Type B pancreatic cell (in vitro differentiated cells): ENCODE data around the gene BTBD19. TPM values are rescaled to one million over a fixed set of nuclear protein-coding genes. Genes with fewer than 3 reads are reported as not detected.
"Not testable (repeated sequence)": the region's sequence is repeated elsewhere in the genome, so short reads cannot be mapped to it uniquely, and the experiment has no call there.

ENCODE experiments used
- DNase-seq: peaks from one replicate; pipeline ENCODE4 v3.0.0; 2021; ENCODE audit warnings: mixed read lengths; ENCODE audit not compliant: unreplicated experiment; ENCODE audit errors: extremely low spot score
- H3K27ac Mint-ChIP-seq: 2 replicates; pipeline ENCODE4 v1.8.0; 2021; ENCODE audit warnings: mild to moderate bottlenecking, mixed read lengths
- H3K27me3 Mint-ChIP-seq: 2 replicates; pipeline ENCODE4 v1.8.0; 2021; ENCODE audit warnings: mixed read lengths
- H3K36me3 Mint-ChIP-seq: 2 replicates; pipeline ENCODE4 v1.8.0; 2021; ENCODE audit warnings: mixed read lengths
- H3K4me1 Mint-ChIP-seq: one replicate; pipeline ENCODE4 v1.8.0; 2021; ENCODE audit warnings: mixed read lengths; ENCODE audit not compliant: unreplicated experiment
- H3K4me3 Mint-ChIP-seq: 2 replicates; pipeline ENCODE4 v1.8.0; 2021; ENCODE audit warnings: mild to moderate bottlenecking, mixed read lengths
- H3K9me3 Mint-ChIP-seq: 2 replicates; pipeline ENCODE4 v1.8.0; 2021; ENCODE audit warnings: mixed read lengths
- total RNA-seq: library from RNA; stranded (reverse); gene quantifications from 2 replicates; pipeline ENCODE4 v1.2.1, GENCODE V29; 2021; ENCODE audit warnings: low replicate concordance
- TF ChIP-seq, protein P1 (sequence below): fragments of 200-600 bp; sonication (generic); conservative IDR thresholded peaks from 2 replicates; pipeline ENCODE4 v1.5.0; 2021; ENCODE audit warnings: antibody characterized with exemption, mild to moderate bottlenecking

BTBD19 gene
- total RNA-seq, 1 donor from 2014 or later = 10.3 TPM

GRCh38 chr1:44792736-44793502, 15.4 kb upstream of the BTBD19 start:
- Mint-ChIP-seq H3K9me3 (no peaks in the 10 kb centered on the region), H3K27ac (peak overlapping the region; percentile 20), H3K4me1 (peaks cover 9% of the 10 kb centered on the region), H3K4me3 (no peak overlapping the region), H3K27me3 (no peaks in the 10 kb centered on the region), H3K36me3 (no peaks in the 10 kb centered on the region)
- TF ChIP-seq, protein P1, sequence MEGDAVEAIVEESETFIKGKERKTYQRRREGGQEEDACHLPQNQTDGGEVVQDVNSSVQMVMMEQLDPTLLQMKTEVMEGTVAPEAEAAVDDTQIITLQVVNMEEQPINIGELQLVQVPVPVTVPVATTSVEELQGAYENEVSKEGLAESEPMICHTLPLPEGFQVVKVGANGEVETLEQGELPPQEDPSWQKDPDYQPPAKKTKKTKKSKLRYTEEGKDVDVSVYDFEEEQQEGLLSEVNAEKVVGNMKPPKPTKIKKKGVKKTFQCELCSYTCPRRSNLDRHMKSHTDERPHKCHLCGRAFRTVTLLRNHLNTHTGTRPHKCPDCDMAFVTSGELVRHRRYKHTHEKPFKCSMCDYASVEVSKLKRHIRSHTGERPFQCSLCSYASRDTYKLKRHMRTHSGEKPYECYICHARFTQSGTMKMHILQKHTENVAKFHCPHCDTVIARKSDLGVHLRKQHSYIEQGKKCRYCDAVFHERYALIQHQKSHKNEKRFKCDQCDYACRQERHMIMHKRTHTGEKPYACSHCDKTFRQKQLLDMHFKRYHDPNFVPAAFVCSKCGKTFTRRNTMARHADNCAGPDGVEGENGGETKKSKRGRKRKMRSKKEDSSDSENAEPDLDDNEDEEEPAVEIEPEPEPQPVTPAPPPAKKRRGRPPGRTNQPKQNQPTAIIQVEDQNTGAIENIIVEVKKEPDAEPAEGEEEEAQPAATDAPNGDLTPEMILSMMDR = no peak
- no peak for DNase-seq

GRCh38 chr1:44797886-44798285, 10.4 kb upstream of the BTBD19 start:
- DNase-seq, H3K9me3 Mint-ChIP-seq, H3K4me3 Mint-ChIP-seq, H3K36me3 Mint-ChIP-seq, H3K27ac Mint-ChIP-seq, H3K27me3 Mint-ChIP-seq: not testable (repeated sequence)
- peaks cover 20% of the 10 kb centered on the region for H3K4me1 Mint-ChIP-seq

DNA sequence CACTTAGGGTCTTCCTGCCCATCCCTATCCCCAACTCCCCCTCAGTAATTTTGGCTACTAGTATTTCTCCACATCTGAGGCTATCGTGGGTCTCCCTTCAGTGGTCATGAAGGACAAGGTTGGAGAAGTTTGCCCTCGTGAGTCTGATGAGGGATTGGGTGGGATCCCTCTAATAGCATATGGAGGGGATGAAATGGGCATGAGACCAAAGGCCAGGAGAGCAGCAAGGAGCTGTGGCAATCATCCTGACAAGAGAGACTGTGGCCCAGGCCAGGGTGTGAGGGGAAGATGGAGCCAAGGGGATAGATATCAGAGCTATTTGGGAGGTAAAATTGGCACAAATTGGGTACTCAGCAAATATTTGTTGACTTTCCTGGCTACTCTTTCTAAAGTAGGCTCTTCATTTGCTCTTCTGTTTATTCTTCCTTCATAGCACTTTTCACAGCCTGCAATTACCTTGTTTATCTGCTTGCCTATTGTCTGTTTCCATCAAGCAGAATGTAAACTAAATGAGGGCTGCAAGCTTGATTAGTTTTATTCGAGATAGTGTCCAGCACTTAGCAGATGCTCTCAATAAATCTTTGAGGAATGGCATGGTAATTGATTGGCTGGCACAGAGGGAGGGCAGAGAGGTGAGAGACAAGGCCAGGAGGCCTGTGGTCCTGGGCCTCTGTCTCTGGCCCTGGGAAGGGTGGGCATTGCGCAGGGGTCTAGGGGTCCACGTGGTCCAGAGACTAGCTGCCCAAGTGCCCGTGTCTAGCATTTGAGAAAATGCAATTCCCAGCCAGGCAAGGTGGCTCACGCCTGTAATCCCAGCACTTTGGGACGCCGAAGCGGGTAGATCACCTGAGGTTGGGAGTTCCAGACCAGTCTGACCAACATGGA, 9.6 kb upstream of the BTBD19 start:
- TF ChIP-seq, protein P1 = no peak
- DNase-seq = no peak
- Mint-ChIP-seq H3K27me3 (no peaks in the 10 kb centered on the region), H3K36me3 (peaks cover 11% of the 10 kb centered on the region), H3K4me1 (peaks cover 15% of the 10 kb centered on the region), H3K4me3 (peak overlapping the region; percentile 59), H3K9me3 (no peaks in the 10 kb centered on the region), H3K27ac (peak overlapping the region; percentile 99)

- DNase-seq = peak; percentile 96
- peaks cover 11% of the 10 kb centered on the region for H3K36me3 Mint-ChIP-seq
- H3K9me3 Mint-ChIP-seq = no peaks in the 10 kb centered on the region
- H3K27me3 Mint-ChIP-seq = no peaks in the 10 kb centered on the region
- H3K27ac Mint-ChIP-seq = peak within 1 kb of the TSS; percentile 99
- TF ChIP-seq, protein P1 = peak; percentile 90
- peak within 1 kb of the TSS; percentile 97 for H3K4me3 Mint-ChIP-seq
- H3K4me1 Mint-ChIP-seq = peaks cover 15% of the 10 kb centered on the region
Observed at GRCh38 chr1:44799770-44800584, 8.3 kb upstream of the BTBD19 start, which contains the start of gene PLK3. Gene PLK3, plus strand, starts transcription at chr1:44800377. Its CDS starts 87 bp downstream, at chr1:44800464.

DNA sequence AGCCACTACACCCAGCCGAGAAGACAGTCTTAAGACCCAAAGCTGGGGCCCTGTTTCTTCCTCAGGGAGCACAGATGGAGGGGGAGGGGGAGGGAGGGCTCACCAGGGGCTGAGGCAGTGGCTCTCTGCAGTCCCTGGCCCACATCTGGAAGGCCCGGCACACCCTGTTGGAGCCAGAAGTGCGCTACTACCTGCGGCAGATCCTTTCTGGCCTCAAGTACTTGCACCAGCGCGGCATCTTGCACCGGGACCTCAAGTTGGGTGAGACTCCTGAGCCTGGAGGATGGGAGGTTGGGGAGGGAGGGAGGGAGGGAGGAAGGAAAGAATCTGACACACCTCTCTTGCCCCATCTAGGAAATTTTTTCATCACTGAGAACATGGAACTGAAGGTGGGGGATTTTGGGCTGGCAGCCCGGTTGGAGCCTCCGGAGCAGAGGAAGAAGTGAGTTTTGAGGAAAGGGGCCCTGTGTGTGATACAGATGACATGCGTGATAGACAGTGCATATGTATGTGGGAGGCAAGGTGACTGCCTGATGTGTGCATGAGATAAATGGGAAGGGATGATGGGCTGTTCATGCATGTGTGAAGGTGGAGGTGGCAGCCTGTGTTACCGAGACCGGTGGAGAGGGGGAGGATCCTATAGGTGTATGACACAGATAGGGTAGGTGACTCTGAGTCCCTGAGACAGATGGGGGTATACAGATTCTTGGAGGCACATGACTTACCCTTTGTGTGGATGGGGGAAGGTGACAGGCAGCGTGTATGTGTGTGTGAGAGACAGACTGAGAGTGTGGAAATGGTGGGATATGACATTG, 6.6 kb upstream of the BTBD19 start:
- Mint-ChIP-seq H3K27ac (peak overlapping the region; percentile 69), H3K27me3 (no peaks in the 10 kb centered on the region), H3K4me3 (peak overlapping the region; percentile 91)

More for the DNA sequence above, 6.6 kb upstream of the BTBD19 start:
- no peak for DNase-seq
- peaks cover 15% of the 10 kb centered on the region for H3K4me1 Mint-ChIP-seq
- TF ChIP-seq, protein P1 = no peak
- peaks cover 15% of the 10 kb centered on the region for H3K36me3 Mint-ChIP-seq
- H3K9me3 Mint-ChIP-seq = no peaks in the 10 kb centered on the region
